Activated CD8-positive, alpha-beta memory T cell treated with anti-CD3 and anti-CD28 coated beads, Interleukin-2, amount 10 ng/mL, durations not matched to agents 7 days and 5 days (primary cell): ENCODE measurements around the gene ZDHHC4. TPM values are rescaled to one million over a fixed set of nuclear protein-coding genes. Genes with fewer than 3 reads are reported as not detected.

Experiments
- ATAC-seq: fragments of 150-1000 bp; cut with Tn5 transposase; one replicate; pipeline ENCODE4 v1.10.0; 2021; ENCODE audit warnings: moderate library complexity
- CTCF ChIA-PET: fragments of 350-600 bp; sonication (Branson Sonifier 250); formaldehyde crosslinking; loops from one replicate; lab custom pipeline; 2021; ENCODE audit warnings: antibody characterized with exemption; lab: Charles Lee
- DNase-seq: peaks from one replicate; pipeline ENCODE4 v3.0.0-alpha.2; 2020
- H3K27ac Mint-ChIP-seq: one replicate; pipeline ENCODE4 v1.8.0; 2021; ENCODE audit warnings: mild to moderate bottlenecking, mixed read lengths
- H3K27me3 Mint-ChIP-seq: one replicate; pipeline ENCODE4 v1.8.0; 2021; ENCODE audit warnings: mixed read lengths
- H3K36me3 Mint-ChIP-seq: one replicate; pipeline ENCODE4 v1.8.0; 2021; ENCODE audit warnings: mild to moderate bottlenecking, mixed read lengths
- H3K4me1 Mint-ChIP-seq: one replicate; pipeline ENCODE4 v1.8.0; 2021; ENCODE audit warnings: mixed read lengths
- H3K4me3 Mint-ChIP-seq: one replicate; pipeline ENCODE4 v1.8.0; 2021; ENCODE audit warnings: mild to moderate bottlenecking, moderate library complexity, mixed read lengths
- H3K9me3 Mint-ChIP-seq: one replicate; pipeline ENCODE4 v1.8.0; 2022; ENCODE audit warnings: low read depth, mixed read lengths
- total RNA-seq, 2 experiments: library from RNA; stranded (reverse); gene quantifications; one replicate each; pipeline ENCODE4 v1.2.3, GENCODE V29; 2021

Gene ZDHHC4
- total RNA-seq, 2 experiments from 2014 or later = 30.1 to 33.2 TPM

- ATAC-seq (no peak), DNase-seq (no peak)
- H3K36me3 Mint-ChIP-seq = no peaks in the 10 kb centered on the region
- no peaks in the 10 kb centered on the region for H3K27me3 Mint-ChIP-seq
- CTCF ChIA-PET = interaction anchor here (0.8 to 1.5 kb wide), 2 partner anchors 12 to 29 kb away, joined by 3 to 6 read pairs; no protein-coding TSS in a partner anchor
- H3K27ac Mint-ChIP-seq = no peak overlapping the region
- no peaks in the 10 kb centered on the region for H3K9me3 Mint-ChIP-seq
- H3K4me1 Mint-ChIP-seq = no peaks in the 10 kb centered on the region
- H3K4me3 Mint-ChIP-seq = no peak overlapping the region
Measured at GRCh38 chr7:6546498-6547251, 30.6 kb upstream of the ZDHHC4 start.

DNA sequence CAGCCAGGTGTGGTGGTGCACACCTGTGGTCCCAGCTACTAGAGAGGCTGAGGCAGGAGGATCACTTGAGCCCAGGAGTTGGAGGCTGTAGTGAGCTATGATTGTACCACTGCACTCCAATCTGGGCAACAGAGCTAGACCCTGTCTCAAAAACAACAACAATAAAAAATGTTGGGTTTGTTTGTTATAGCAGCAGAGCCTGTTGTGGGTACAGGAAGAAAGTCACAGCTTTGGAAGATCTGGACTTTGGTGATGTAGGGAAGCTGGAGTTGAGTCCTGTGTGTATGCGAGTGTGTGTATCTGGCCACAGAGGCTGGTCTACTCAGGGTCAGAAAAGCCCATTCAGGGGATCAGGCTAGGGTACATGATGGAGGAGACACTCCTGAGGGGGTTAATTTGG, 29.9 kb upstream of the ZDHHC4 start:
- no peaks in the 10 kb centered on the region for H3K4me1 Mint-ChIP-seq
- CTCF ChIA-PET = interaction anchor here (0.8 to 1.5 kb wide), 2 partner anchors 11 to 28 kb away, joined by 3 to 6 read pairs; no protein-coding TSS in a partner anchor

DNA sequence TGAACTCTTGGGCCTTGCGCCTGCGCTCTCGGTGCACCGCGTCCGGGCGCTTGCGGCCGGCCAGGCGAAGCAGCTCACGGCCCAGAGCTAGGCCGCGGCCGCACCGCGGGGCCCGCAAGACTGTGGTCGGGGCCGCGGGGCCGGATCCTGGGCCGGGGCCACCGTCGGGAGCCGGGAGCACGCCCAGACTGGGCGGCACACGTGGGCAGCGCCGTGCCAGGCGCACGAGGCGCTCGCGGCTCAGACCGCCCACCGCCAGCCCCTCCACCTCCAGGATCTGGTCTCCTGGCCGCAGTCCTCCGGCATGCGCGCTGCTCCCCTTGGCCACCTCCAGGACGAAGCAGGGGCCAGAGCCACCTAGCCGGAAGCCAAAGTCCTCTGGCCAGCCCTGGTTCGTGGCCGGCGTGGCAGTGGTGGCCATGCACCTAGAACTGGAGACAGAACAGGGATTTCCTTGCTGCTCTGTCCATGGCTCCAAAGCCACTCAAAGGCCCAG, 26.2 kb upstream of the ZDHHC4 start, which contains the start of gene GRID2IP:
Gene GRID2IP, minus strand, starts transcription at position 446 of the 496 bp plus-strand sequence. Its CDS starts 25 bp downstream, at position 421.
- no peak for DNase-seq
- no peak for ATAC-seq
- Mint-ChIP-seq H3K4me1 (peaks cover 6% of the 10 kb centered on the region), H3K9me3 (no peaks in the 10 kb centered on the region), H3K36me3 (no peaks in the 10 kb centered on the region), H3K4me3 (no peak within 1 kb of the TSS), H3K27ac (no peak within 1 kb of the TSS), H3K27me3 (no peaks in the 10 kb centered on the region)
- CTCF ChIA-PET = no interaction called here

More for the DNA sequence above, 29.9 kb upstream of the ZDHHC4 start:
- ATAC-seq (no peak), DNase-seq (no peak)
- H3K9me3 Mint-ChIP-seq = no peaks in the 10 kb centered on the region
- no peak overlapping the region for H3K4me3 Mint-ChIP-seq
- no peak overlapping the region for H3K27ac Mint-ChIP-seq
- no peaks in the 10 kb centered on the region for H3K27me3 Mint-ChIP-seq
- no peaks in the 10 kb centered on the region for H3K36me3 Mint-ChIP-seq

- Mint-ChIP-seq H3K4me3 (no peak overlapping the region), H3K4me1 (peaks cover 6% of the 10 kb centered on the region), H3K27ac (no peak overlapping the region), H3K9me3 (no peaks in the 10 kb centered on the region), H3K36me3 (no peaks in the 10 kb centered on the region), H3K27me3 (no peaks in the 10 kb centered on the region)
- CTCF ChIA-PET = interaction anchor here (1.4 kb wide), 1 partner anchor 22 kb away, joined by 4 read pairs; no protein-coding TSS in a partner anchor
- ATAC-seq (no peak), DNase-seq (no peak)
Measured at GRCh38 chr7:6553448-6554044, 23.7 kb upstream of the ZDHHC4 start.

DNA sequence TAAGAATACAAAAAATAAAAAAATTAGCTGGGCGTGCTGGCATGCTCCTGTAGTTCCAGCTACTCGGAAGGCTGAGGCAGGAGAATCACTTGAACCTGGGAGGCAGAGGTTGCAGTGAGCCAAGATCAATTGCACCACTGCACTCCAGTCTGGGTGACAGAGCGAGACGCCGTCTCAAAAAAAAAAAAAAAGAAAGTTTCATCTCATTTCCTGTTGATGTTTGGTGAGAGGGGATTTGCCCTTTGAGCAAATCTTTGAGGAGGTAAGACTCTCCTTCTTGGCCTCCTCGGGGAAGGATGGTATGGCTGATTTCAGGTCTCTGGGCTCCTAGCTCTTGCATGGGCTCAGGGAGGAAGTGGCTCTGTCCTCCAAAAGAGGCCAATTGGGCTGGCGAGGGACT, 22.4 kb upstream of the ZDHHC4 start:
- Mint-ChIP-seq H3K4me3 (no peak overlapping the region), H3K27ac (peak overlapping the region; percentile 43), H3K4me1 (peaks cover 6% of the 10 kb centered on the region), H3K9me3 (no peaks in the 10 kb centered on the region), H3K27me3 (no peaks in the 10 kb centered on the region), H3K36me3 (no peaks in the 10 kb centered on the region)
- DNase-seq = no peak
- CTCF ChIA-PET = interaction anchor here (1.4 to 1.6 kb wide), 3 partner anchors 21 to 38 kb away, joined by 3 to 6 read pairs (median 4); partner anchors contain the start of gene INTS15
- peak; percentile 23 for ATAC-seq

DNA sequence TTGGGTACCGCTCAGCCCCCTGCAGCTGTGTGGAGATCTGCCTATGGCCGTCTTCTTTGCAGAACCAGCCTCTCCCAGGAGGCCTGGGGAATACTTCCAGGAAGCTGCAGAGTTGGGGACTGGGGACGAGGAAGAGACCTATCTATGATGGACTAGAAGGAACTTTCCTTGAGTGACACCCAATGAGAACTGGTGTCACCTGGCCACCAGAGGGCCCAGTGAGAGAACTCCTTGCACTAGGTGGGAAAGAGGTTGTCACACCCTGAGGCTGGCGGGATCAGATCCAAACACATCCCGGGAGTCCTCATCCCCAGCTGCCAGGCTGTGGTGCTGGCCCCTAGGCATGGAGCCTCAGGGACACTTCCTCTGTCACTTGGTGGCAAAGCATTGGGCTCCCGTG, 21.1 kb upstream of the ZDHHC4 start:
- Mint-ChIP-seq H3K4me3 (no peak overlapping the region), H3K9me3 (no peaks in the 10 kb centered on the region), H3K27me3 (no peaks in the 10 kb centered on the region), H3K4me1 (peaks cover 6% of the 10 kb centered on the region), H3K27ac (no peak overlapping the region), H3K36me3 (no peaks in the 10 kb centered on the region)
- DNase-seq (no peak), ATAC-seq (no peak)
- CTCF ChIA-PET = no interaction called here

GRCh38 chr7:6558837-6559236, 18.4 kb upstream of the ZDHHC4 start:
- DNase-seq (no peak), ATAC-seq (peak; percentile 33)
- Mint-ChIP-seq H3K9me3 (no peaks in the 10 kb centered on the region), H3K4me1 (peaks cover 6% of the 10 kb centered on the region), H3K36me3 (no peaks in the 10 kb centered on the region), H3K27me3 (no peaks in the 10 kb centered on the region), H3K27ac (no peak overlapping the region), H3K4me3 (no peak overlapping the region)
- CTCF ChIA-PET = interaction anchor here (0.6 to 4.5 kb wide), 18 partner anchors 9 to 110 kb away, joined by 3 to 23 read pairs (median 4); partner anchors contain the start of gene ZNF316

DNA sequence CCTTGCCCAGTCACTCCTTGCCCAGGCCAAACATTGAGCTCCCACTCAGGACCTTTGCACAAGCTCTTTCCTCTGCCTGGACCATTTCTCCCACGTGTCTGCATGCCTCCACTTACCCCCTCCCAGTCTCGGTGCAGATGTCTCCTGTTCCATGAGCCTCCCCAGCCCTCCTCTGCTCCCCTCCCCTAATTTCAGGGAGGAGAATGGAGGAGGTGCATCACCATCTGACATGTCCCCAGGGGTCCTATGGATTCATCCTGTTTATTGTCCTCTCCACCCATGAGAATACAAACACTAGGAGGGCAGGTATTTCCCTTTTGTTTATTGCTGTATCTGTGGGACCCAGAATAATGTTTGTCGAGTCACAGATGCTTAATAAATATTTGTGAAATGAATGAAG, 17.4 kb upstream of the ZDHHC4 start:
- CTCF ChIA-PET = interaction anchor here (2.3 to 4.5 kb wide), 2 partner anchors 40 to 44 kb away, joined by 7 to 23 read pairs; no protein-coding TSS in a partner anchor
- Mint-ChIP-seq H3K4me1 (peaks cover 2% of the 10 kb centered on the region), H3K36me3 (no peaks in the 10 kb centered on the region), H3K4me3 (no peak overlapping the region), H3K27me3 (peaks cover 1% of the 10 kb centered on the region), H3K9me3 (no peaks in the 10 kb centered on the region), H3K27ac (no peak overlapping the region)
- no peak for DNase-seq
- no peak for ATAC-seq

DNA sequence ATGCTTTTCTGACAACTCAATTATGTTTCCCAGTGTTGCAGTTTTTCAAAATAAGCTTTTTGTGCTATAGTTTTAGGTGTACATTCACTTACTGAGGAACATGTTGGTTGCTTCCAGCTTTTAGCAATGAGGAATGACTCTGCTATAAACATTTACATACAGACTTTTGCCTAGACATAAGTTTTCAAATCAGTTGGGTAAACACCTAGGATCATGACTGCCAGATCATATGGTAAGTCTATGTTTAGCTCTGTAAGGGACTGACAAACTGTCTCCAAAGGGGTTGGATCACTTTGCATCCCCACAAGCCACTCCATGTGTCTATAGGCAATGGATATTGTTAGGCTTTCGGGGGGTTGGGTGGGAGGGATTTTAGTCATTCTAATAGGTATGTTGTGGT, 15.1 kb upstream of the ZDHHC4 start:
- CTCF ChIA-PET = interaction anchor here (0.8 to 4.5 kb wide), 5 partner anchors 17 to 55 kb away, joined by 3 to 23 read pairs (median 3); no protein-coding TSS in a partner anchor
- no peaks in the 10 kb centered on the region for H3K4me1 Mint-ChIP-seq

GRCh38 chr7:6563936-6564770, 13.1 kb upstream of the ZDHHC4 start:
- H3K9me3 Mint-ChIP-seq = no peaks in the 10 kb centered on the region
- CTCF ChIA-PET = no interaction called here
- H3K36me3 Mint-ChIP-seq = no peaks in the 10 kb centered on the region
- no peak overlapping the region for H3K27ac Mint-ChIP-seq
- DNase-seq = no peak
- peaks cover 2% of the 10 kb centered on the region for H3K27me3 Mint-ChIP-seq
- H3K4me1 Mint-ChIP-seq = no peaks in the 10 kb centered on the region
- no peak for ATAC-seq
- no peak overlapping the region for H3K4me3 Mint-ChIP-seq

More for the DNA sequence above, 15.1 kb upstream of the ZDHHC4 start:
- Mint-ChIP-seq H3K27ac (no peak overlapping the region), H3K27me3 (peaks cover 2% of the 10 kb centered on the region), H3K36me3 (no peaks in the 10 kb centered on the region), H3K9me3 (no peaks in the 10 kb centered on the region), H3K4me3 (no peak overlapping the region)
- ATAC-seq (no peak), DNase-seq (no peak)

DNA sequence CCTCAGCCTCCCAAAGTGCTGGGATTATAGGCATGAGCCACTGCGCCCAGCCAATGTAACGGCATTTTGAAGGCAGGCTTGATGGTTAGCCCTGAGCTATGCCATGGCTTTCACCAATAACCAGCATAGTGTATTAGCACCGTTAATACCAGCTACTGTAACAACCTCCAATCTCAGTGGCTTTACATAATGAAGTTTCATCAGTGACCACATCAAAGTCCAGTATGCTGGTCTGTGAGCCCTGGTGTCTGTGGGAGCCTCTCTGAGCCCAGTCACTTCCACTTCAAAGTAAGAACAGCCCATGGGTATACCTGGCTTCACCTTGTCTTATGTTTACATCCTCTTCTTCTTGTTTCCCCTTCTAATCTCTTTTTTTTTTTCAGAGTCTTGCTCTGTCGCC, 11.6 kb upstream of the ZDHHC4 start:
- CTCF ChIA-PET = no interaction called here
- Mint-ChIP-seq H3K27ac (no peak overlapping the region), H3K27me3 (peaks cover 6% of the 10 kb centered on the region), H3K4me1 (no peaks in the 10 kb centered on the region), H3K9me3 (no peaks in the 10 kb centered on the region), H3K36me3 (no peaks in the 10 kb centered on the region), H3K4me3 (no peak overlapping the region)
- no peak for ATAC-seq
- DNase-seq = no peak

DNA sequence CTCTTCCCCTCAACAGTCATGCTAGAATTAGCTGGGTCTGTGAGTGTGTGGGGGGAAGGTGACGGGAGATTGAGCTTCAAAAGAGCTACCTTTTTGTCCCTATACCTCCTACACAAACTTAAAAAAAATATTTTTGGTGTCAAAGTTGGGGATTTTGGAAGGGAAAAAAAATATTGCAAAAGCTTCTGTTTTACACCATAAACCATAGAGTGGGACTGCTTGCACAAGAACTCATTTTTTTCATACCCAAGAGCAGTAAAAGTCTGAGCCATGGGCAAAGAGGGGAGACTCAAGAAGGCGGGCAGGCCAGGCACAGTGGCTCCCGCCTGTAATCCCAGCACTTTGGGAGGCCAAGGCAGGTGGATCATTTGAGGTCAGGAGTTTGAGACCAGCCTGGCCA, 9.4 kb upstream of the ZDHHC4 start:
- CTCF ChIA-PET = interaction anchor here (1.1 to 1.4 kb wide), 3 partner anchors 22 to 52 kb away, joined by 3 read pairs; partner anchors contain the start of gene INTS15
- ATAC-seq (no peak), DNase-seq (no peak)
- Mint-ChIP-seq H3K27me3 (peaks cover 6% of the 10 kb centered on the region), H3K9me3 (no peaks in the 10 kb centered on the region), H3K27ac (no peak overlapping the region), H3K4me3 (no peak overlapping the region), H3K36me3 (no peaks in the 10 kb centered on the region), H3K4me1 (no peaks in the 10 kb centered on the region)
